COLO668 (cell line): ENCODE measurements around the gene ATG14.

ENCODE experiments used
- DNase-seq: peaks from one replicate; lab custom pipeline; 2025; ENCODE audit not compliant: unreplicated experiment; lab: John Stamatoyannopoulos, UW

The ATG14 gene

GRCh38 chr14:55353686-55354467 lies 57.8 kb downstream of the ATG14 start:
- DNase-seq = no peak

GRCh38 chr14:55352201-55352600 lies 59.4 kb downstream of the ATG14 start:
- DNase-seq = no peak

- DNase-seq = no peak
Observed at GRCh38 chr14:55351111-55351510, 60.5 kb downstream of the ATG14 start.

- no peak for DNase-seq
Observed at GRCh38 chr14:55350461-55350860, 61.2 kb downstream of the ATG14 start.

- DNase-seq = no peak
Observed at GRCh38 chr14:55349565-55349964, 62.1 kb downstream of the ATG14 start.

- DNase-seq = no peak
Observed at GRCh38 chr14:55348766-55349453, 62.7 kb downstream of the ATG14 start.

GRCh38 chr14:55347748-55348147 lies 63.9 kb downstream of the ATG14 start:
- no peak for DNase-seq

- no peak for DNase-seq
Observed at GRCh38 chr14:55347040-55347439, 64.6 kb downstream of the ATG14 start.

- DNase-seq = peak; percentile 71
Observed at GRCh38 chr14:55344582-55345163, 67.0 kb downstream of the ATG14 start.

GRCh38 chr14:55341781-55342180 lies 69.8 kb downstream of the ATG14 start:
- no peak for DNase-seq

- DNase-seq = peak; percentile 66
Observed at GRCh38 chr14:55340482-55340881, 71.1 kb downstream of the ATG14 start.

GRCh38 chr14:55339770-55340169 lies 71.9 kb downstream of the ATG14 start:
- no peak for DNase-seq

- DNase-seq = no peak
Observed at GRCh38 chr14:55336691-55337090, 74.9 kb downstream of the ATG14 start.

- no peak for DNase-seq
Observed at GRCh38 chr14:55336162-55336561, 75.5 kb downstream of the ATG14 start.

GRCh38 chr14:55333711-55334485 lies 77.7 kb downstream of the ATG14 start:
- DNase-seq = no peak

GRCh38 chr14:55332654-55333570 lies 78.7 kb downstream of the ATG14 start:
- no peak for DNase-seq

- DNase-seq = no peak
Observed at GRCh38 chr14:55329999-55330710, 81.5 kb downstream of the ATG14 start.

- no peak for DNase-seq
Observed at GRCh38 chr14:55328317-55328716, 83.3 kb downstream of the ATG14 start.

- DNase-seq = no peak
Observed at GRCh38 chr14:55327179-55327578, 84.5 kb downstream of the ATG14 start.

- no peak for DNase-seq
Observed at GRCh38 chr14:55324812-55325211, 86.8 kb downstream of the ATG14 start.
